Fibroblast of skin of left biceps (primary cell): ENCODE data around the gene PCBP3.
"Not testable (repeated sequence)": the region's sequence is repeated elsewhere in the genome, so short reads cannot be mapped to it uniquely, and the experiment has no call there.

Experiments
- DNase-seq, 2 experiments: peaks; one replicate each; pipeline ENCODE4 v3.0.0-alpha.2; 2013; ENCODE audit warnings: low read depth in 2 of 2

The PCBP3 gene

DNA sequence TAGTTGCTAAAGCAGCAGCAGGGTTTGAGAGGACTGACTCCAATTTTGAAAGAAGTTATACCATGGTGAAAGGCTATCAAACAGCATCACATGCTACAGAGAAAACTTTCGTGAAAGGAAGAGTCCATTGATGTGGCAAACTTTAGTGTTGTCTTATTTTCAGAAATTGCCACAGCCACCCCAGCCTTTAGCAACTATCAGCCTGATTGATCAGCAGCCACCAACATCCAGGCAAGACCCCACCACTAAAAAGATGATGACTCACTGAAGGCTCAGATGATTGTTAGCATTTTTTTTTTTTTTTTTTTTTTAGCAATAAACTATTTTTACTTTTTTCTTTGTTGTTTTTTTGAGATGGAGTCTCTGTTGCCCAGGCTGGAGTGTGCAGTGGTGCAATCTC is 35.3 kb downstream of the PCBP3 start:
- DNase-seq: not testable (repeated sequence)

DNA sequence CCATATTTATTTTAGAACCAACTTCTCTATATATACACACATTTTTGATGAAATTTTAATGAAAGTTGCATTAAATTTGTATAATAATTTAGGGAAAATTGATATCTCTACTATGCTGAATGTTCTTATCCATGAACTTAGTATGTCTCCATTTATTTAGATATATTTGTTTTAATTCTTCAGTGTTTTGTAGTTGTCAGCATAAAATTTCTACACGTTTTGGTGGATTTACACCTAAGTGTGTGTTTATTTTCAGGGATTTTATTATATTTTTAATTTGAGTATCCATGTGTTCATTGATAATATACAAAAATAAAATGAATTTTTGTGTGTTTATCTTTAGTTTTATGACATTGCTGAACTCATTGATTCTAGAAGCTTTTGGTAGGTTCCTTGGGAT is 36.7 kb downstream of the PCBP3 start:
- no peak for DNase-seq

DNA sequence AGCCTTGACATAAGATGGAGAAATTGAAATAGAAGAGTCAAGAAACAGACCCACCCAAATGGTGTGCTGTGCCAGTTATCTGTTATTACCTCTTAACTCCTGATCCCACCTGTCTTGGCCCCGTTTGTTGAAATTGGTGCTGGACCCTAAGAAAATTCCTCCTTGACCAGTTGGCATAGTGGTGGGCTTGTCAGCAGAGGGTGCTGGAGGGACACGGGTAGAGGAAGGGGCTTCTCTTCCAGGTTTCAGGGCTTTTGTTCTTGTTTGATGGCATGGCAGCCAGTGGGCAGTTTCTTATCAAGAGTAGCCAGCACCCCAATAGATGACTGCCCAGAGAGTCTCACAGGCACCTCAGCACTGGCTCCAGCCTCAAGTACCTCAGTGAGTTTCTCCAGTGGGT is 51.6 kb downstream of the PCBP3 start:
- no peak for DNase-seq

DNA sequence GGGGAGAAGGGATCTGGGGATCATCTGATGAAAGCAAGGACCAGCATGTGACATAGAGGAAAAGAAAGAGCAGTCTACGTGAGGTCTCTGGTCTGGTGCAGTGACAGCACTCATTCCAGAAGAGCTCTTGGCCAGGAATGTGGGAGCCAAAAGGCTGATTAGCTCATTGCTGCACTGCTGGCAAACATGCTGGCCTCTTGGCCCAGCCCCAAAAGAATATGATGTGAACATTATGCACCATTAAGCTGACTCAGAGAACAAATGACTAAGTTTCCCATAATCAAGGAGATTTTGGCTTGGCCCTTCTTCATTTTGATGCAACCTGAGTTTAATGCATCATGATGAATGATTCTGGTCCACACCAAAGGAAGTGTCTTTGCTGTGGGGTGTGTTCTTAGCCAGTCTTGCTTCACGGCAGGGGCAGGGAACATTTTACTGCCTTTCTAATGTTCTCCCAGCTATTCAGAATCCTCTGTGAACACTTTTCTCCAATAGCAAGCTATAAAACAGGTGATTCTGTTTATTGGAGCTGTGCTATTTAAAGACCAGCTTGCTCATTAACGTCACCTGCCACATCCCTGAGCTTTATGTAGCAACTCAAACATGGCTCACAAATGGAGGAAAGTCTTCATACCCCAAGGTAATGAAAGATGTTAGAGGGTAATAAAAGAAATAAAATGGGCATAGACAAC is 55.1 kb downstream of the PCBP3 start:
- peak; percentile 95 to 97 for DNase-seq

DNA sequence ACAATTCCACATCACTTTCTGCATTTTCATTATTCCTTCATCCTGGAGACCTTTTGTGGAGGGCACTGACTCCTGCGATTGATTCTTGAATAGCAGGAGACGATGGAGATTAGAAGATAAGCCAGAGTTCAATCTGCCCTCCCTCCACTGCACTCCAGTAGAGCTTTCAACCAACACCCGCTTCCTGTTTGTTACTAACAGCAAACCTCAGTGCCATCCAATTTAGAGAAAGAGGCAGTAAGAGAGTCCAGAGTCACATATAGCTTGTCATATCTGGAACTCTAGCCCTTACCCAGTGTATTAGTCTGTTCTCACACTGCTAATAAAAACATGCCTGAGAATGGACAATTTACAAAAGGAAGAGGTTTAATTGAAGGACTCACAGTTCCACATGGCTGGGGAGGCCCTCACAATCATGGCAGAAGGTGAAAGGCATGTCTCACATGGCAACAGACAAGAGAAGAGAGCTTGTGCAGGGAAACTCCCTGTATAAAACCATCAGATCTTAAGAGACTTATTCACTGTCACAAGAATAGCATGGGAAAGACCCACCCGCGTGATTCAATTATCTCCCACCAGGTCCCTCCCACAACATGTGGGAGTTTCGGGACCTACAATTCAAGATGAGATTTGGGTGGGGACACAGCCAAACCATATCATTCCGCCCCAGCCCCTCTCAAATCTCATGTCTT is 55.9 kb downstream of the PCBP3 start:
- no peak for DNase-seq

DNA sequence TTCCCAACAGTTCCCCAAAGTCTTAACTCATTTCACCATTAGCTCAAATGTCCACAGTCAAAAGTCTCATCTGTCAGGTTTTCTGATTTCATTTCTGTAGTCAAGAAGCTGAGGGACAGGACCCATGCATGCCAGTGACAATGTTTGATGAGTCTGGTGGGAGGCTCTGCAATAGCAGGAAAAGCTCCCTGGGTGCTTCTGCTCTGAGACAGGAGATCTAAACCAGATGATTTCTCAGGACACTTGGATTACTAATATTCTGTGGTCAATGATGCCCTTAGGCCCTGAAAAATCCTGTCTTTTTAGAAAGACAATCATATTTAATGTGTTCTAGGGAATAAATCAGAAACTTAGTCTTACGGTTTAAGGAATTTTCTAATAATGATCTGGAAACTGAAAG is 56.4 kb downstream of the PCBP3 start:
- no peak for DNase-seq

DNA sequence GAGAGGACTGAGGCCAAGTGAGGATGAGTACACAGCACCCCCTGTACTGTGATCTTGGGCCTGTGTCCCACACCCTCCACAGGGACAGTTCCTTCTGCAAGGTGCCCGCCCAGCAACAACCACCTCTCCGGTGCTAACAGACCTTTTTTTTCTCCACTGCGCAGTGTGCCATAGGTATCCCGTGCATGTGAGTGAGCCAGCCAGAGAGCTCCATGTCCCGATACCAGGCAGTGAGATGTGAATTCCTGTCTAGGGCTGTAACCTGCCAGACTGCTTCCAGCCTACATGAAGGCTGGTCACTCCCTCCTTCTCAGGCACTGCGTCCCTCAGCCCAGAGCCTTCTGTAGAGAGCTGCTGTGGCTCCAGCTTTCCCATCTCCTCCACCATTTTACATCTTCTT is 56.9 kb downstream of the PCBP3 start:
- no peak for DNase-seq

DNA sequence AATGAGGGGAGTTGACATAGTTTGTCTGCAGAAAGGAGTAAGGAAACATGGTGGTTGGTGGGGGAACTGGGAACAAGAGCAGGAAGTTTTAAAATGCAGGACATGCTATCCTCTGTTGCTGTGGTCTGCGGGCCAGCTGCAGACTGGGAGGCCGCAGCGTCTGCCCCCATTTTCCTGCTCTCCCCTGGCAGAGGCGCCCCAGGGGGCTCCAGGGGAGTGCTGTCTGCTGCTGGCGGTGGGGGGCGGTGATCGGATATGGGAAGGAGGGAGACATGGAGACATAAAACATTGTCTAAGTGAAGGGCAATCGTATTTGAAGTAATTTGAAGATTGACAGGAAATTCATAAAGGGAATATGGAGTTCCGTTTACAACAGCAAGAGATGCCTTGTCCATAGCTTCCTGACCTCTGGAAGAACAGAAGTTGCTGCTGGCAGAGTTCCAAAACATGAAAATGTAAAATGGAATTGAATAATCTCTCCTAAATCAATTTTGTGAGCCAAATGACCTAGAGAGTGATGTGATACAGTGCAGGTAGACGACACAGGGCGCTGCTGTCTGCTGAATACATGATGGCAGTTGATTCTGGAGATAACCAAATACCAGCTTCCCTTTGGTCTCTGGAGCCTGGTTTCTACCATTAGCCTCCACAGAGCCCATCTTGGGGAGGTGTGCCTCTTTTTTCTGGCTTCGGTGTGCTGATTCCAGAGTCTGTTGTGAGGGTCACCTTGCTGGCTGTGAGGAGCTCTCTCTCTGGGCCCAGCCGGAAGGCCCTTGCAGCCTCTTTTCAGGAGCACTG is 61.0 kb downstream of the PCBP3 start:
- DNase-seq: no peak

DNA sequence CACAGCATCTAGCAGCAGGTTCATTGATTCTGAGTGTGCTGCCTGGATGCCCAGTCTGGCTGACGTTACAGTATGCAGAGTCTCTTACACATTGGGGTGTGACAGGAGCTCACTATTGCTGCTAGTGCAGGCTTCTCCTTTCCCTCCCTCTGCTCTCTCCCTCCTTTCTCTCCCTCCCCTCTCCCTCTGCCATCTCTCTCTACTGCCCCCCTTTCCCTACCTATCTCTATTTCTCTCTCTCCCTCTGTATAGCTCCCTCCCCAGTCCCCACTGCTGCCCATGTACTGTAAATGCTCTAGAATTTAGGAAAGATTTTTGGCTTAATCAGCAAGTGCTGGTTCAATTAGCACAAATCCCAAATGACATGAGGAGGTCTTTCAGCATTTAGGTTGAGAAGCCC is 62.8 kb downstream of the PCBP3 start:
- DNase-seq: no peak

DNA sequence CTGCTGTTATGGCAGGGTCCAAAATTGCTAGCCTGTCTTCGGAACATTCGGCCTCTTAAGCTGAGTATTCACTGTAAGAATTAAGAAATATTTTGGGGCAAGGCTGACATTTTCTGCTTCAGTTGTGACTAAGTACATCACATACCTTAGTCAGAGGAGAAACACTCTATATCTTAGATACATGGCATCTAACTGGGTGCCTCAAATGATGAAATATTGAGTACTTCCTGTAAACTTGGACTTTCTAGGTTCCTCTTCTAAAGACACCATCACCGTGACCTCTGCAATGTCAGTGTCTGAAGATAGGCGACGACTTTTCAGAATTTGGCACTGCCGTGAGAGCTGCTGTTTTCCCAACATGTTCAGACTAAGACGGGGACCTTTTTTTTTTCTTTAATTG is 65.6 kb downstream of the PCBP3 start:
- DNase-seq: no peak

DNA sequence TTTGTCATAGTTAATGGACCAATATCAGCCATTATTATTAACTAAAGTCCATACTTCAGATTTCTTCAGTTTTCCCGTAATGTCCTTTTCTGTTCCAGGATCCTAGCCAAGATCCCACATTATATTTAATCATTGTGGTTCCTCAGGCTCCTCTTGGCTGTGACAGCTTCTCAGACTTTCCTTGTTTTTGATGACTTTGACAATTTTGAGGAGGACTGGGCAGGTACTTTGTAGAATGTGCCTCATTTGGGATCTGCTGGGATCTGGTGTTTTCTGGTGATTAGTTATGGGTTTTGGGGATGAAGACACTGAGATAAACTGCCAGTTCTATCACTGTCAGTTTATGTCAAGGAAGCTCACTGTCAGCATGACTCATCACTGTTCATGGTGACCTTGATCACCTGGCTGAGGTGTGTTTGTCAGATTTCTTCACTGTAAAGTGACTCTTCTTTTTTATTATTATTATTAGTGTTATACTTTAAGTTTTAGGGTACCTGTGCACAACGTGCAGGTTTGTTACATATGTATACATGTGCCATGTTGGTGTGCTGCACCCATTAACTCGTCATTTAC is 66.3 kb downstream of the PCBP3 start:
- DNase-seq: no peak

DNA sequence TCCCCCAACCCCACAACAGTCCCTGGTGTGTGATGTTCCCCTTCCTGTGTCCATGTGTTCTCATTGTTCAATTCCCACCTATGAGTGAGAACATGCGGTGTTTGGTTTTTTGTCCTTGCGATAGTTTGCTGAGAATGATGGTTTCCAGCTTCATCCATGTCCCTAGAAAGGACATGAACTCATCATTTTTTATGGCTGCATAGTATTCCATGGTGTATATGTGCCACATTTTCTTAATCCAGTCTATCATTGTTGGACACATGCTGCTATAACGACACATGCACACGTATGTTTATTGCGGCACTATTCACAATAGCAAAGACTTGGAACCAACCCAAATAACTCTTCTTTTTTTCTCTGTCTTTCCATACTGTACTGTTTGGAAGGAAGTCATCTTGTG is 66.8 kb downstream of the PCBP3 start:
- DNase-seq: not testable (repeated sequence)

DNA sequence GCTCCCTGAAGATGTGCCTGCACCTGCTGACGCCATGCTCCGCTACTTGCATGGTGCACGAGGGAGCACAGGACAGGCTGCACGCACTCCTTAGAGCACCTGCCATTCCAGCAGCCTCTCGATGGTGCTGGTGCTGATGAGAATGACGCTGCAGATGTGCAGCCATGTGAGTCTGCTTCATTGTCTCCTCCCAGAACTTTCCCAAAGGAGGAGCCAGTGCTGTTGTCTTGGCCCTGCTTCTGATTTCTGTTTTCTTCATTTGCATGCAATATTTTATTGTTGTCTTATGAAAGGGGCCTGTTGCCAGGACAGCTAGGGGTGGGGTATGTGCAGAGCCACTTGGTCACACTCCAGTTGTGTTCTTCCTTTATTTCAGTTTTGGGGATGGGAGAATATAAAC is 70.1 kb downstream of the PCBP3 start:
- DNase-seq: no peak

DNA sequence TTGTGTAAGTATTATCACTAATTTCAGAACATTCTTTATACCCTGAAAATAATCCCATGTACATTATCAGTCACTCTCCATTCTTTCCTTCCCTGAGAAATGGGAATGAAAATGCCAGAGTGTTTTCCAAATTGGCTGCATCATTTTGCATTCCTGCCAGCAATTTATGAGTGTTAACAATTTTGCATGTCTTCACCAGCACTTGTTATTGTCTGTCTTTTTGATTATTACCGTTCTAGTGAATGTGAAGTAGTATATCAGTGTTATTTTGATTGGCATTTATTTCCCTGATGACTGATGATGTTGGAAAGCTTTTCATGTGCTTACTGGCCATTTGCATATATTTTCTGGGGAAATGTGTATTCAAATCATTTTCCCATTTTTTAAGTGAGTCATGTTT is 71.9 kb downstream of the PCBP3 start:
- no peak for DNase-seq

DNA sequence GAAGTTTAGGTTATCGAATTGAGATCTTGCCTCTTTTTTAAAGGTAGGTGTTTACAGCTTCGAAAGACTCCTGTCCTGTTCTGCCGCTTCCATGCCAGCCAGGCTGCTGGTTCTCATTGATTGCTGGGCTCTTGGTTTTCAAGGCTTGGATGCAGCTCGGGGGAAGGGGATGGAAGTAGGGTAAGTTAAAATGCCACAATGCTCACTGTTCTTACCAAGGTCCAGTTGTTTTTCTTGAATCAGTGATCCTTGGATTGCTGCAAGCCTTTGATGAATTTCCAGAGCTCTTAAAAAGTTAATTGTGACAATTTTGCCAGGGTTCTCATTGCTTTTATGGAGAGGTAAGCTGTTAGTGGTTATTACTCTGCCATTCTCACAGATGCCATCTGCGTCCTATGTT is 74.9 kb downstream of the PCBP3 start:
- no peak for DNase-seq

DNA sequence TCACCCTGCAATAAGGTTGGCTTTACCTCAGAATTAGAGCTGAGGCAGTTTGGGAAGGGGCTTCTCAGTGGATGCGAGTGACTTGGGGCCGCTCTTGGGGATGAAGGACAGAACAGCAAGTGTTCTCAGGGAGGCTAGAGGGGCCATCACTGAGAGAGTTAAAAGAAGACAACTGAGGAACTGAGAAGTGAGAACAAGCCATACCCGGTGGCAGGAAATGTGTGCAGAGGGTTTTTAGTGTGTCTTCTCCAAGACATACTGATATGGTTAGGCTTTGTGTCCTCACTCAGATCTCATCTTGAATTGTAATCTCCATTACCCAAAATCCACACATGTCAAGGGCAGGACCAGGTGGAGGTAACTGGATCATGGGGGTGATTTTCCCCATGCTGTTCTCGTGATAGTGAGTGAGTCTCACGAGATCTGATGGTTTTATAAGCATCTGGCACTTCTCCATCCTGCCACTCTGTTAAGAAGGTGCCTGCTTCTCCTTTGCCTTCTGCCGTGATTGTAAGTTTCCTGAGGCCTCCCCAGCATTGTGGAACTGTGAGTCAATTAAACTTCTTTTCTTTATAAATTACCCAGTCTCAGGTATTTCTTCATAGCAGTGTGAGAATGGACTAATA is 75.8 kb downstream of the PCBP3 start:
- no peak for DNase-seq

DNA sequence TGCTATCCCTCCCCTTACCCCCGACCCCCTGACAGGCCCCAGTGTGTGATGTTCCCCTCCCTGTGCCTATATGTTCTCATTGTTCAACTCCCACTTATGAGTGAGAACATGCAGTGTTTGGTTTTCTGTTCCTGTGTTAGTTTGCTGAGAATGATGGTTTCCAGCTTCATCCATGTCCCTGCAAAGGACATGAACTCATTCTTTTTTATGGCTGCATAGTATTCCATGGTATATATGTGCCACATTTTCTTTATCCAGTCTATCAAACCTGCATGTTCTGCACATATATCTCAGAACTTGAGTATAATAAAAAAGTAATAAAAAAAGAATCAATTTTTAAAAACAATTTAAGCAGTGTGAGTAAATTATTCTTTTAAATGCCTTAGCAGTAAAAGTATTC is 76.7 kb downstream of the PCBP3 start:
- DNase-seq: not testable (repeated sequence)

DNA sequence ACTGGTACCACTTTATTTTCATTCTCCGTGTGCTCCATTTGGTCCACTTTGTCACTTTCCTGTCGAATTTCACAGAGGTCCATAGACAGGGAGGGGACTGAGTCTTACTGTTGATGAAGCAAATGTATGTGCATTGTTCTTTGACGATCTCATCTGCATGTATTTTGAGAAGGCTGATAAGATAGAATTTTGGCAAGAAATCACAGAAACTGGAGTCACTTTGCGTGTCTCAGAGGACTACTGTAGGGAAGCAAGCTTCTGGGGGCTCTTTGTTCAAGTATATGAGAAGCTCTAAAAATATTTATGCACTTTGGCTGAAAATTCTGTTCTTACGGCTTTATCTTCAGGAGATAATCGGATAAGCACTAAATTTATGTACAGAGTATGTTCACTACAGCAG is 78.1 kb downstream of the PCBP3 start:
- DNase-seq: no peak

DNA sequence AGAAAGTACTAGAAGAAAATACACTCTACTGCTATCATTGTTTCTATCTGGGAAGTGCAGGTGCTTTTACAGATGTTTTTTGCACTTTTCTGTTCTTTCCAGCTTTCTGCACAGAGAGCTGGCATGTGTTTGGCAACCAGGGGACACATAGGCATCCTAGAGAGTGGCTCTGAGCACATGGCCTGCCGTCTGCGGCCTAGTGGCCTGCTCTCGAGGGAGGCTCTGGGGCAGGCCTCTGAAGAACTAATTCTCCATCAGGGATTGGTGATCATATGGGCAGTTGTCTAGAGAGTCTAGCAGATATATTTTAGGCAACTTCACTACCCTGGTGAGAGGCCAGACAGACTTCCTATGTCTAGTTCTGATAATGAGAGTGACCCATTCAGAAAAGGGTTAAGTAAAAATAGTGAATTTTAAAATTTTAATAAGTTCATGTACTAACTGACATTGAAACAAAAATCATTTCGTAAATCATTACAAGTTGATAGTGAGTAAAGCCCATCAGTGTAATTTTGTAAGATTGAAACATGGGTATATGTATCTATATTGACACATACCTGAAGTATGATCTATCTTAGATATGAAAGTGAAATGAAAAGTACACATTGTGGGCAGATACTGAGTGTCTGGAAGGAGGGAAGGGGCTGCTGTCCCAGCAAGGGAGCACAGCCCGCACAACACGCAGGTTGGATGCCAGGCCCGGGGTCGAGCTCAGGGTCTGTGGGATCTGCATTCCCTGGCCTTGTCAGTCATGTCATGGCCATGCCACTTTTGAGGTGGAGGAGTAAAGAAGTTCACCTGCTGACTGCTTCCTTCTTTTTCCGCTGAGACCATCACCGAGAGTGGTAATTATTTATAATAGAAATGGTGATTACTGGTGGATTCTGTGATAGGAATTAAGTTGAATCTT is 79.8 kb downstream of the PCBP3 start:
- DNase-seq: no peak

DNA sequence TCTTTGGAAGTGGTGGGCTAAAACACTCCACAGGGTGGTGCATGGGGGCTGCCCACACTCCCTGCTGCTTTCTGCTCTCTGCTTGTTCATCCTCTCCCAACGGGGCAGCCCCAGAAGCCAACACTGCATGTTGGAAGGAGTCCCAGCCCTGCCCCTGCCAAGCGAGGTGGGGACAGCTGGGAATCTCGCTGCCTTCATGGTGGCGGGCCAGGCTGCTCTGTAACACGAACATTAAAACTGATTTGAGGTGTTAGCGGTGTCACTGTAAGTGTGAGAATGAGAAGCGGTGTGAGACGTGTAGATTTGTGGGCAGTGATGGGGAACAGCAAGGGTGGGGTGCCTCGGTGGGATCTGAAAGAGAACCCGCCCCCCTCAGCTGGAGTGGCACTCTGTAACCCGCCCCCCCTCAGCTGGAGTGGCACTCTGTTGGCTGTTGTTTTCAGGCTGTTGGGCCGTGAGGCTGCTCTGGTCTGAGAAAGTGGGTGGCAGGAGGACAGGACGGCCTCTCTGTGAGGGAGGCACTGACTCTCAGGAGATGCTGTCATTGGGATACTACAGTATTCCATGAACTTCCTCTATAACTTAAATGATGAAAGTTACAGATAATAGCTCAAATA is 80.9 kb downstream of the PCBP3 start:
- DNase-seq: no peak
